ENCODE data around the gene SLC41A3.

DNA sequence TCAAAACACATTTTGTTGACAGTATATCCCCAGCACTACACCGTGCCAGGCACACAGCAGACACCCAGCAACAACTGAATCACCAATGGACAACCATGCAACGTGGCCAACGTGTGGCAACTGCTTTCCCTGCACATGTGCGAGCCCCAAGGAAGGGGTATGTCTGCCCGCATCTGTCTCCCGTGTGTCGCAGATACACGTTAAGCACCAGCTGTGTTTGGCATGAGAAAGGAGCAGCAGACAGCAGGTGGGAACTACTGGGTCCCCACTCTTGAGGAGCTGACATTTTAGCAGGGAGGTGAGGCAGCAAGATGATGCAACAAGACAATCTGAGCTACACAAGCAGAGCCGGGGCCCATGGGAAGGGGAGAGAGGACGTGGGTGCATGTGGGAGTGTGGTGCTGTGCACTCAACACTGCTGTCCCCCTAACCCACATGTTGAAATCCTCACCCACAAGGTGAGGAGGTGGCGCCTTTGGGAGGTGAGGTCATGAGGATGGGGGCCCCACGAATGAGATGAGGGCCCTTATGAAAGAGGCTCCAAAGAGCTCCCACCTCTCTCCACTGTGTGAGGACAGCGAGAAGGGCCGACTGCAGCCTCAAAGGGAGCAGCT, 58.7 kb downstream of the SLC41A3 start:
- no peak for TF ChIP-seq CTCF (IDR thresholded peaks at IDR 0.05)
- no peak for TF ChIP-seq EP300 (IDR thresholded peaks at IDR 0.05)

Measured in gastroesophageal sphincter (tissue), 3 donors.